ENCODE data around the gene TUT4.

- TF ChIP-seq CTCF (IDR thresholded peaks at IDR 0.05) (no peak), POLR2A (IDR thresholded peaks at IDR 0.05) (no peak), EP300 (IDR thresholded peaks at IDR 0.05) (no peak)
Measured at GRCh38 chr1:52506920-52507546, 45.9 kb downstream of the TUT4 start.

All from ovary (tissue), 3 donors.